ENCODE measurements around the gene RPA3.
A peak's percentile ranks its signal among the peaks of the same experiment; 100 is the strongest.

RPA3 gene

DNA sequence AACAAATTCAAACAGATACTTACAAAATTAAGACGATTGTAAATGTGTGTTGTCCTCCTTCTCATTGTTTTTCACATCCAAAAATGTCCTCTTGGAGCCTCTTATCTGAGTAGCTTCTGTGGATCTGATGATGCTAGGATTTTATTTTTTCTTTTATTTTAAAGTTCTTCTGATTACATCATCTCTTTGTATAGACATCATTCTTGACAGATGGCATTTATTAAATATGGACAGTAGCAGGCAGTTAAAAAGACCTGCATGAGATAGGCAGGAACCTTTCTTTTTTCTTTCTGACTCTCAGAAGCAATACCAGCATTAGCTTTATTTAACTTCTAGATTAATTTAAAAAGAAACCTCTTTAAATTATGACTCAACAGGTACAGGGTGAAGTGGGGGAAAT, at the start of gene RPA3:
TSS of gene RPA3 (minus strand) at position 116 of the 400 bp plus-strand sequence. CDS start 78,189 bp downstream, outside the sequence.
- Histone ChIP-seq H3K36me3 (ENCODE audit: insufficient read depth, low read length) (no peaks in the 10 kb centered on the region), H3K27me3 (ENCODE audit: control insufficient read depth in 1 of 2, insufficient read depth in 2 of 2, low read length in 2 of 2) (no peaks in the 10 kb centered on the region), H3K9me3 (ENCODE audit: low read length) (no peaks in the 10 kb centered on the region), H3K9ac (ENCODE audit: low read length) (no peak within 1 kb of the TSS), H3K27ac (ENCODE audit: low read depth, low read length) (no peak within 1 kb of the TSS), H3K4me3 (ENCODE audit: low read depth in 1 of 2, low read length in 2 of 2) (no peak within 1 kb of the TSS), H3K4me1 (ENCODE audit: insufficient read depth, low read length) (peaks cover 18% of the 10 kb centered on the region)

GRCh38 chr7:7766671-7767070, 48.3 kb upstream of the RPA3 start:
- H3K4me3 ChIP-seq (ENCODE audit: low read depth in 1 of 2, low read length in 2 of 2): no peak overlapping the region
- no peak overlapping the region for H3K9ac ChIP-seq (ENCODE audit: low read length)

DNA sequence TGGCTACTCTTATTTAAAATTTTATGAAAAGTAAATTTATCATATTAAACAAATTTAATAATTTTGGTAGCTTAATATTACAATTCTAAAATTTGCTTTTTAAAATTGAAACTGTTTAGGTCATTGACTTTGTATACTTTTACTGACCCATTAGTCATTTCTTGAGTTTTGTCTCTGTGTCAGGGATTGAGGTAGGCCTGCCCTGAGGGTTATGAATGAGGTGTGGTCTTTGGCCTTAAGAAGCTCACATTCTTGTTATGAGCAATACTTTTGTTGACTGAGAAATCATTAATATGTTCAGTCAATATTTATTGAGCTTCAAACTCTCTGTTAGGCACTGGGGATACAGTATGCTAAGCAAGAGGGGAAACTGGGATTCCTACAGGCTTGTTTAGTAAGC, 47.0 kb upstream of the RPA3 start:
- no peaks in the 10 kb centered on the region for H3K9me3 ChIP-seq (ENCODE audit: low read length)
- H3K27me3 ChIP-seq (ENCODE audit: control insufficient read depth in 1 of 2, insufficient read depth in 2 of 2, low read length in 2 of 2): no peaks in the 10 kb centered on the region
- peaks cover 6% of the 10 kb centered on the region for H3K4me1 ChIP-seq (ENCODE audit: insufficient read depth, low read length)
- no peak overlapping the region for H3K27ac ChIP-seq (ENCODE audit: low read depth, low read length)
- no peaks in the 10 kb centered on the region for H3K36me3 ChIP-seq (ENCODE audit: insufficient read depth, low read length)
- no peak overlapping the region for H3K4me3 ChIP-seq (ENCODE audit: low read depth in 1 of 2, low read length in 2 of 2)
- no peak overlapping the region for H3K9ac ChIP-seq (ENCODE audit: low read length)

More at GRCh38 chr7:7766671-7767070, 48.3 kb upstream of the RPA3 start:
- no peaks in the 10 kb centered on the region for H3K27me3 ChIP-seq (ENCODE audit: control insufficient read depth in 1 of 2, insufficient read depth in 2 of 2, low read length in 2 of 2)
- H3K4me1 ChIP-seq (ENCODE audit: insufficient read depth, low read length): peaks cover 6% of the 10 kb centered on the region
- no peaks in the 10 kb centered on the region for H3K36me3 ChIP-seq (ENCODE audit: insufficient read depth, low read length)
- H3K27ac ChIP-seq (ENCODE audit: low read depth, low read length): no peak overlapping the region
- H3K9me3 ChIP-seq (ENCODE audit: low read length): no peaks in the 10 kb centered on the region

- Histone ChIP-seq H3K4me3 (ENCODE audit: low read depth in 1 of 2, low read length in 2 of 2) (no peak overlapping the region), H3K27me3 (ENCODE audit: control insufficient read depth in 1 of 2, insufficient read depth in 2 of 2, low read length in 2 of 2) (no peaks in the 10 kb centered on the region), H3K4me1 (ENCODE audit: insufficient read depth, low read length) (peaks cover 6% of the 10 kb centered on the region), H3K27ac (ENCODE audit: low read depth, low read length) (no peak overlapping the region), H3K36me3 (ENCODE audit: insufficient read depth, low read length) (no peaks in the 10 kb centered on the region), H3K9me3 (ENCODE audit: low read length) (no peaks in the 10 kb centered on the region), H3K9ac (ENCODE audit: low read length) (no peak overlapping the region)
Measured at GRCh38 chr7:7764520-7765396, 46.4 kb upstream of the RPA3 start.

DNA sequence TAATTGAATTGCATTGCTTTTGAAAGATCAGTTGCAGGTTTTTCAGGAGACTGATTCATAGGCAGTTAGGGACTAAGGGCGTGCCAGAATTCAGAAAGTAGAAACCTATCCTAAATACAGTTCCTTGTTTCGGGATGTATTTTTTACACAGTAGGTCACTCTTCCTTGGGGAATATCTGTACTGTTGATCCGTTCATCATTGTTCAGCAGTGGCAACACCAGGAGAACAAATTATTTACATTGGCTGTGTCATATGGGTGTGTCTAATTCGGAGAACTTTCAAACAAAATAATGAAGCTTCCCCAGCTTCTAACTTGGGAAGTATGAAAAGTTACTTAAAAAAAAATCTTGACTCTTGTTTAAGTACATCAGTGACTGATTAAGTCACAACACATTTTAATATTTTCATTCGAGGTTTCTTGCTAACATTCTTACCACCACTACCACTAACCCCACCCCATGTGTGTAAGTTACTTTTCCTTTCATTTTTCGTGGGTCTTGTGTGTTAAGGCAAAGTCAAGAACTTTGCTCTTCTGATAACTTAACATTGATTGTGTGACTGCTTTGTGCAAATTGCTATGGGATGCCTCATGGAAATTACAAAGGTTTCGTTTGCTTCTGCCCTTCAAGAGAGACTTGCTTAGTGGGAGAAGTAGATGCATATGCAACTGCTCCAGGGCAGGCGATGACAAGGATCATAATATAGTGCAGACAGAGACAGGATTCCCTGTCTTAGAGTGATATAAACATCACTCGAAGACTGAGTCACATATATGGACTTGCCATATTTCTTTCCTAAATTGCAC, 43.8 kb upstream of the RPA3 start:
- peak overlapping the region; percentile 8 for H3K27ac ChIP-seq (ENCODE audit: low read depth, low read length)
- peak overlapping the region; percentile 22 for H3K9ac ChIP-seq (ENCODE audit: low read length)
- H3K4me3 ChIP-seq (ENCODE audit: low read depth in 1 of 2, low read length in 2 of 2): peak overlapping the region; percentile 27 to 49

GRCh38 chr7:7761340-7761973, 43.0 kb upstream of the RPA3 start:
- Histone ChIP-seq H3K4me3 (ENCODE audit: low read depth in 1 of 2, low read length in 2 of 2) (peak overlapping the region in 1 of 2 donors; percentile 49), H3K9ac (ENCODE audit: low read length) (no peak overlapping the region), H3K9me3 (ENCODE audit: low read length) (no peaks in the 10 kb centered on the region), H3K27ac (ENCODE audit: low read depth, low read length) (peak overlapping the region; percentile 8), H3K27me3 (ENCODE audit: control insufficient read depth in 1 of 2, insufficient read depth in 2 of 2, low read length in 2 of 2) (no peaks in the 10 kb centered on the region), H3K36me3 (ENCODE audit: insufficient read depth, low read length) (no peaks in the 10 kb centered on the region), H3K4me1 (ENCODE audit: insufficient read depth, low read length) (peaks cover 6% of the 10 kb centered on the region)

More for the DNA sequence above, 43.8 kb upstream of the RPA3 start:
- Histone ChIP-seq H3K4me1 (ENCODE audit: insufficient read depth, low read length) (peaks cover 6% of the 10 kb centered on the region), H3K27me3 (ENCODE audit: control insufficient read depth in 1 of 2, insufficient read depth in 2 of 2, low read length in 2 of 2) (no peaks in the 10 kb centered on the region), H3K36me3 (ENCODE audit: insufficient read depth, low read length) (no peaks in the 10 kb centered on the region), H3K9me3 (ENCODE audit: low read length) (no peaks in the 10 kb centered on the region)

GRCh38 chr7:7757576-7757975, 39.2 kb upstream of the RPA3 start:
- Histone ChIP-seq H3K36me3 (ENCODE audit: insufficient read depth, low read length) (no peaks in the 10 kb centered on the region), H3K27ac (ENCODE audit: low read depth, low read length) (no peak overlapping the region), H3K4me3 (ENCODE audit: low read depth in 1 of 2, low read length in 2 of 2) (no peak overlapping the region), H3K27me3 (ENCODE audit: control insufficient read depth in 1 of 2, insufficient read depth in 2 of 2, low read length in 2 of 2) (no peaks in the 10 kb centered on the region), H3K9me3 (ENCODE audit: low read length) (no peaks in the 10 kb centered on the region), H3K9ac (ENCODE audit: low read length) (no peak overlapping the region), H3K4me1 (ENCODE audit: insufficient read depth, low read length) (no peaks in the 10 kb centered on the region)

DNA sequence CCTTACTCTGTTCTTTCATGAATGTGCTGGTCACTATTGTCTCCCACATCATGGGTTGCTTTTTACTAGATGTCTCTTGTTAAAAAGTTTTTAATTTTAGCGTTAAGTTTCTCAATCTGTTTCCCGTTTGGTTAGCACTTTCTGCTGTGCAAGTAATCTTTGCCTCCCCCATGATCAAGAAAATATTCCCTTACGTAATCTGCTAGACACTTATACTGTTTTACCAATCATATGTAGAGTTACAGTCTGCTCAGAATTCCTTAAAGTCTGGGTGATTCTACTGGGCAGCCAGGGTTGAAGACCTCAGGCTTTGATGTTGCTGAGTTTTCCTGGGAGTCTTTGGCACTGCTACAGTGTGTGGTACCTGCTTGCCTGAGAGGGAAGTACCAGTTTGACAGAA, 38.2 kb upstream of the RPA3 start:
- no peak overlapping the region for H3K27ac ChIP-seq (ENCODE audit: low read depth, low read length)
- no peaks in the 10 kb centered on the region for H3K27me3 ChIP-seq (ENCODE audit: control insufficient read depth in 1 of 2, insufficient read depth in 2 of 2, low read length in 2 of 2)
- no peaks in the 10 kb centered on the region for H3K36me3 ChIP-seq (ENCODE audit: insufficient read depth, low read length)
- no peak overlapping the region for H3K4me3 ChIP-seq (ENCODE audit: low read depth in 1 of 2, low read length in 2 of 2)
- peaks cover 2% of the 10 kb centered on the region for H3K4me1 ChIP-seq (ENCODE audit: insufficient read depth, low read length)
- no peak overlapping the region for H3K9ac ChIP-seq (ENCODE audit: low read length)
- H3K9me3 ChIP-seq (ENCODE audit: low read length): no peaks in the 10 kb centered on the region

DNA sequence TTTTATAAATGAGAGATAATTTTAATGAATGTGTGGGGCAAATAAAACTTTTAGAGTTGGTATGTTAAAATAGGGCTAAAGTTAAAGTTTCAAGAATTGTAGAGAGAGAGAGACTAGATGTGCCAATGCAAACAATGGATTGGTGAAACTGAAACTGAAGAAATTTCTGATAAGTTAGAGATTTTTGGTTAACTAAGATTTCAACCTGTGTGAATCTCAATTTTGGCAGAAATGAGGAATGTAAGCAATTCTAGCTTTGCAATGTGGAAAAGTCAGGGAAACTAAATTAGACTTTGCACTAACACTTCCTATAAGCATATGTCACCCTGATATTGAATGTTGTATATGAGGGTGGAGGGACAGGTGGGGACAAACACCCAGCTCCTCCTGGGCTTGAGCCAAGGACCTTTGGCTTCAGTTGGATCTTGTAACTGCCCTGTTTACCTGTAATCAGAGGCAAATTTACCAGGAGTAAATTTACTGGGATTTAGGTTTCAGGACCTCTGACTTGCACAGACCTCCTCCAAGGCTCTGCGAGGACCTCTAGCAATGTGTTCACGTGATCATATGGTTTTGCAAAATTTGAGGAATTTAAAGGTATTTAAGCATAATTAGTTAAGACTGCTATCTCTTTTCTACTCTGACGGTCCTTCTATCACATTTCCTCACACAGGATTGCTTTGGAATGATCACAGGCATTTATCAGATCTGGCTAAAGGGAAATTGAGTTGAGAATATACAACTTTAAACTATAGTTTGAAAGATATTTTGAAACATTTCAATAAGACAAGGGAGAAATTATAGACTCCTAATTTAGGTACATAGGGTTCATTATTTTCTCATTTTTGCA, 33.1 kb upstream of the RPA3 start:
- no peaks in the 10 kb centered on the region for H3K27me3 ChIP-seq (ENCODE audit: control insufficient read depth in 1 of 2, insufficient read depth in 2 of 2, low read length in 2 of 2)
- H3K27ac ChIP-seq (ENCODE audit: low read depth, low read length): no peak overlapping the region
- peaks cover 21% of the 10 kb centered on the region for H3K4me1 ChIP-seq (ENCODE audit: insufficient read depth, low read length)
- H3K4me3 ChIP-seq (ENCODE audit: low read depth in 1 of 2, low read length in 2 of 2): no peak overlapping the region
- no peaks in the 10 kb centered on the region for H3K36me3 ChIP-seq (ENCODE audit: insufficient read depth, low read length)
- H3K9me3 ChIP-seq (ENCODE audit: low read length): no peaks in the 10 kb centered on the region
- H3K9ac ChIP-seq (ENCODE audit: low read length): no peak overlapping the region

- Histone ChIP-seq H3K27me3 (ENCODE audit: control insufficient read depth in 1 of 2, insufficient read depth in 2 of 2, low read length in 2 of 2) (no peaks in the 10 kb centered on the region), H3K4me3 (ENCODE audit: low read depth in 1 of 2, low read length in 2 of 2) (no peak overlapping the region), H3K36me3 (ENCODE audit: insufficient read depth, low read length) (no peaks in the 10 kb centered on the region), H3K4me1 (ENCODE audit: insufficient read depth, low read length) (peaks cover 29% of the 10 kb centered on the region), H3K9me3 (ENCODE audit: low read length) (no peaks in the 10 kb centered on the region), H3K9ac (ENCODE audit: low read length) (no peak overlapping the region), H3K27ac (ENCODE audit: low read depth, low read length) (no peak overlapping the region)
Measured at GRCh38 chr7:7750571-7751242, 32.3 kb upstream of the RPA3 start.
